Measurements from ENCODE around the gene ACTL8.

Gene ACTL8

GRCh38 chr1:17755120-17755519, at the start of gene ACTL8:
Gene ACTL8 (plus strand): TSS chr1:17755333. CDS start chr1:17823009, 67,676 bp downstream.
- H3K4me3 ChIP-seq (ENCODE audit: low read depth, low read length) = no peak within 1 kb of the TSS
- no peak for DNase-seq (ENCODE audit: low read depth)
- in situ Hi-C loops (cut with HindIII; ENCODE audit: low sequenced_read_pairs) = no loop called here
- TF ChIP-seq CTCF (IDR thresholded peaks at IDR 0.05; ENCODE audit: low read depth, low read length, missing control alignments) = peak; percentile 15

GRCh38 chr1:17706445-17706844, 48.7 kb upstream of the ACTL8 start:
- no peak overlapping the region for H3K4me3 ChIP-seq (ENCODE audit: low read depth, low read length)
- TF ChIP-seq CTCF (IDR thresholded peaks at IDR 0.05; ENCODE audit: low read depth, low read length, missing control alignments) = no peak
- in situ Hi-C loops (cut with HindIII; ENCODE audit: low sequenced_read_pairs) = no loop called here
- DNase-seq (ENCODE audit: low read depth) = no peak

- no peak overlapping the region for H3K4me3 ChIP-seq (ENCODE audit: low read depth, low read length)
- in situ Hi-C loops (cut with HindIII; ENCODE audit: low sequenced_read_pairs) = no loop called here
- DNase-seq (ENCODE audit: low read depth) = no peak
- TF ChIP-seq CTCF (IDR thresholded peaks at IDR 0.05; ENCODE audit: low read depth, low read length, missing control alignments) = no peak
These were observed 45.2 kb upstream of the ACTL8 start for GRCh38 chr1:17709981-17710380.

GRCh38 chr1:17710889-17711576, 44.1 kb upstream of the ACTL8 start:
- in situ Hi-C loops (cut with HindIII; ENCODE audit: low sequenced_read_pairs) = no loop called here
- no peak overlapping the region for H3K4me3 ChIP-seq (ENCODE audit: low read depth, low read length)
- no peak for TF ChIP-seq CTCF (IDR thresholded peaks at IDR 0.05; ENCODE audit: low read depth, low read length, missing control alignments)
- DNase-seq (ENCODE audit: low read depth) = no peak

GRCh38 chr1:17711577-17711910, 43.6 kb upstream of the ACTL8 start:
- no peak for TF ChIP-seq CTCF (IDR thresholded peaks at IDR 0.05; ENCODE audit: low read depth, low read length, missing control alignments)
- in situ Hi-C loops (cut with HindIII; ENCODE audit: low sequenced_read_pairs) = no loop called here
- no peak overlapping the region for H3K4me3 ChIP-seq (ENCODE audit: low read depth, low read length)
- no peak for DNase-seq (ENCODE audit: low read depth)

- no peak for DNase-seq (ENCODE audit: low read depth)
- no peak overlapping the region for H3K4me3 ChIP-seq (ENCODE audit: low read depth, low read length)
- in situ Hi-C loops (cut with HindIII; ENCODE audit: low sequenced_read_pairs) = no loop called here
- no peak for TF ChIP-seq CTCF (IDR thresholded peaks at IDR 0.05; ENCODE audit: low read depth, low read length, missing control alignments)
These were observed 43.2 kb upstream of the ACTL8 start for GRCh38 chr1:17711941-17712340.

Data from astrocyte of the cerebellum (primary cell).